Hepatocyte (in vitro differentiated cells): ENCODE measurements around the gene NDUFS7.

Experiments used
- CTCF ChIP-seq: fragments of 200-600 bp; sonication (generic); IDR thresholded peaks from 2 replicates; pipeline ENCODE4 v1.5.1; 2016; ENCODE audit warnings: antibody characterized with exemption, mild to moderate bottlenecking; ENCODE audit not compliant: poor library complexity
- EZH2 ChIP-seq: fragments of 200-600 bp; sonication (generic); IDR thresholded peaks from 2 replicates; pipeline ENCODE4 v1.6.1; 2016; ENCODE audit warnings: antibody characterized with exemption, mild to moderate bottlenecking, borderline replicate concordance
- EZH2phosphoT487 ChIP-seq: fragments of 200-600 bp; sonication (generic); IDR thresholded peaks from one replicate; pipeline ENCODE4 v1.6.1; 2018; ENCODE audit warnings: antibody characterized with exemption, mild to moderate bottlenecking, low read depth, moderate library complexity; ENCODE audit not compliant: unreplicated experiment, severe bottlenecking

DNA sequence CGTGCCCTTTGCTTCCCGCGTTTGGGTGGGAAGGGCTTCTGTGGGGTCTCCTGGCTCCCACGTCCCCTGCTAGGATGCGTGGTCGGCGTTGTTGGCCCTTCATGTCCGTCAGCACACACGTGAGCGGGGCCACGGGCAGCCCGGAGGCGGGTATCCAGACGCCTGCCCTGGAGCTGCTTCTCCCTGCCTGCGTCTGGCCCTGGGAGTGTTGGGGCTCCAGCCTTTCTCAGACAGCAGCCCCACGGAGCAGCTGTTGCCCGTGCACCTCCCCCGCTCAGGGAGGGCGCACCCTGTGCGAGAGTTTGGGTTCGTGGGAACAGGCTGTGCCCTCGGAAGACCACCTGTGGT is 38.2 kb downstream of the NDUFS7 start:
- TF ChIP-seq CTCF (no peak), EZH2phosphoT487 (no peak), EZH2 (no peak)
